Activated gamma-delta T cell treated with Interleukin-2 at 50 U/mL for 16 hours (primary cell): ENCODE measurements around the gene DOCK4.

Source experiments
- DNase-seq: peaks from one replicate; pipeline ENCODE4 v3.0.0-alpha.2; 2020

The DOCK4 gene

GRCh38 chr7:112160130-112160770 is 45.9 kb downstream of the DOCK4 start:
- no peak for DNase-seq

GRCh38 chr7:112159351-112159750 is 46.8 kb downstream of the DOCK4 start:
- no peak for DNase-seq

GRCh38 chr7:112157072-112157471 is 49.1 kb downstream of the DOCK4 start:
- no peak for DNase-seq

- DNase-seq, result no peak
These were observed 49.8 kb downstream of the DOCK4 start for GRCh38 chr7:112156412-112156811.

GRCh38 chr7:112154690-112155089 is 51.5 kb downstream of the DOCK4 start:
- DNase-seq, result no peak

- DNase-seq, result no peak
These were observed 54.0 kb downstream of the DOCK4 start for GRCh38 chr7:112152186-112152585.

- no peak for DNase-seq
These were observed 55.2 kb downstream of the DOCK4 start for GRCh38 chr7:112150823-112151641.

- no peak for DNase-seq
These were observed 56.5 kb downstream of the DOCK4 start for GRCh38 chr7:112149734-112150133.

GRCh38 chr7:112147793-112148361 is 58.3 kb downstream of the DOCK4 start:
- no peak for DNase-seq

- no peak for DNase-seq
These were observed 61.0 kb downstream of the DOCK4 start for GRCh38 chr7:112145206-112145605.

GRCh38 chr7:112144284-112145059 is 61.7 kb downstream of the DOCK4 start:
- no peak for DNase-seq

GRCh38 chr7:112143582-112143981 is 62.6 kb downstream of the DOCK4 start:
- DNase-seq, result no peak

GRCh38 chr7:112143136-112143535 is 63.1 kb downstream of the DOCK4 start:
- DNase-seq, result no peak

GRCh38 chr7:112140600-112140999 is 65.6 kb downstream of the DOCK4 start:
- no peak for DNase-seq

- no peak for DNase-seq
These were observed 67.3 kb downstream of the DOCK4 start for GRCh38 chr7:112138938-112139337.

GRCh38 chr7:112138325-112138852 is 67.8 kb downstream of the DOCK4 start:
- no peak for DNase-seq

GRCh38 chr7:112137141-112138101 is 68.8 kb downstream of the DOCK4 start:
- no peak for DNase-seq

GRCh38 chr7:112136271-112137008 is 69.8 kb downstream of the DOCK4 start:
- no peak for DNase-seq

GRCh38 chr7:112135815-112136214 is 70.4 kb downstream of the DOCK4 start:
- DNase-seq, result no peak

- no peak for DNase-seq
These were observed 72.2 kb downstream of the DOCK4 start for GRCh38 chr7:112134039-112134438.

GRCh38 chr7:112133328-112133727 is 72.9 kb downstream of the DOCK4 start:
- no peak for DNase-seq
